ENCODE measurements around the gene ZNF441. TPM values are rescaled to one million over a fixed set of nuclear protein-coding genes. Genes with fewer than 3 reads are reported as not detected.

Gene ZNF441
- polyA plus RNA-seq (2013, experiment 1 of 4) = 2.7 TPM
- polyA plus RNA-seq (2013, experiment 2 of 4) = 3.6 TPM
- polyA plus RNA-seq (2013, experiment 3 of 4) = 4.5 TPM
- 4.3 TPM for polyA plus RNA-seq (2013, experiment 4 of 4)

- H3K4me3 ChIP-seq (ENCODE audit: insufficient read depth, low read depth, low read length) = peak within 1 kb of the TSS; percentile 59
- no peaks in the 10 kb centered on the region for H3K36me3 ChIP-seq (ENCODE audit: control insufficient read depth, insufficient read depth, low read length)
- H3K9me3 ChIP-seq (ENCODE audit: control insufficient read depth, low read length) = peaks cover 2% of the 10 kb centered on the region
- WGBS, 2 experiments = 2% methylated on average over 61 of the region's 61 CpGs
- H3K27me3 ChIP-seq (ENCODE audit: control insufficient read depth, insufficient read depth, low read length, poor library complexity, severe bottlenecking) = peaks cover 18% of the 10 kb centered on the region
- H3K4me1 ChIP-seq (ENCODE audit: control insufficient read depth, insufficient read depth, low read length) = no peaks in the 10 kb centered on the region
- peak within 1 kb of the TSS; percentile 37 for H3K27ac ChIP-seq (ENCODE audit: insufficient read depth, low read depth, low read length, poor library complexity, severe bottlenecking)
Measured at GRCh38 chr19:11766597-11767591, at the start of gene ZNF441. Gene ZNF441, plus strand, starts transcription at chr19:11767000. Its CDS starts 194 bp downstream, at chr19:11767194.

GRCh38 chr19:11721681-11722080, 45.1 kb upstream of the ZNF441 start:
- H3K36me3 ChIP-seq (ENCODE audit: control insufficient read depth, insufficient read depth, low read length) = peaks cover 28% of the 10 kb centered on the region

GRCh38 chr19:11722414-11722813, 44.4 kb upstream of the ZNF441 start:
- Histone ChIP-seq H3K27ac (ENCODE audit: insufficient read depth, low read depth, low read length, poor library complexity, severe bottlenecking) (no peak overlapping the region), H3K9me3 (ENCODE audit: control insufficient read depth, low read length) (no peaks in the 10 kb centered on the region), H3K36me3 (ENCODE audit: control insufficient read depth, insufficient read depth, low read length) (peaks cover 28% of the 10 kb centered on the region), H3K4me1 (ENCODE audit: control insufficient read depth, insufficient read depth, low read length) (no peaks in the 10 kb centered on the region), H3K27me3 (ENCODE audit: control insufficient read depth, insufficient read depth, low read length, poor library complexity, severe bottlenecking) (no peaks in the 10 kb centered on the region), H3K4me3 (ENCODE audit: insufficient read depth, low read depth, low read length) (no peak overlapping the region)
- WGBS, 2 experiments = 94 to 97% methylated on average over 10 of the region's 10 CpGs

More at GRCh38 chr19:11721681-11722080, 45.1 kb upstream of the ZNF441 start:
- H3K9me3 ChIP-seq (ENCODE audit: control insufficient read depth, low read length) = no peaks in the 10 kb centered on the region
- H3K27me3 ChIP-seq (ENCODE audit: control insufficient read depth, insufficient read depth, low read length, poor library complexity, severe bottlenecking) = no peaks in the 10 kb centered on the region
- no peaks in the 10 kb centered on the region for H3K4me1 ChIP-seq (ENCODE audit: control insufficient read depth, insufficient read depth, low read length)
- 88 to 93% methylated on average over 5 of the region's 5 CpGs for WGBS, 2 experiments
- H3K27ac ChIP-seq (ENCODE audit: insufficient read depth, low read depth, low read length, poor library complexity, severe bottlenecking) = no peak overlapping the region
- H3K4me3 ChIP-seq (ENCODE audit: insufficient read depth, low read depth, low read length) = no peak overlapping the region

- Histone ChIP-seq H3K4me3 (ENCODE audit: insufficient read depth, low read depth, low read length) (no peak overlapping the region), H3K4me1 (ENCODE audit: control insufficient read depth, insufficient read depth, low read length) (no peaks in the 10 kb centered on the region), H3K27me3 (ENCODE audit: control insufficient read depth, insufficient read depth, low read length, poor library complexity, severe bottlenecking) (no peaks in the 10 kb centered on the region), H3K9me3 (ENCODE audit: control insufficient read depth, low read length) (no peaks in the 10 kb centered on the region), H3K27ac (ENCODE audit: insufficient read depth, low read depth, low read length, poor library complexity, severe bottlenecking) (no peak overlapping the region), H3K36me3 (ENCODE audit: control insufficient read depth, insufficient read depth, low read length) (peaks cover 4% of the 10 kb centered on the region)
- WGBS, 2 experiments = 89 to 94% methylated on average over 4 of the region's 4 CpGs
Measured at GRCh38 chr19:11729586-11729985, 37.2 kb upstream of the ZNF441 start.

- no peak overlapping the region for H3K27ac ChIP-seq (ENCODE audit: insufficient read depth, low read depth, low read length, poor library complexity, severe bottlenecking)
- H3K36me3 ChIP-seq (ENCODE audit: control insufficient read depth, insufficient read depth, low read length) = no peaks in the 10 kb centered on the region
- no peak overlapping the region for H3K4me3 ChIP-seq (ENCODE audit: insufficient read depth, low read depth, low read length)
- peaks cover 4% of the 10 kb centered on the region for H3K4me1 ChIP-seq (ENCODE audit: control insufficient read depth, insufficient read depth, low read length)
- H3K9me3 ChIP-seq (ENCODE audit: control insufficient read depth, low read length) = no peaks in the 10 kb centered on the region
- H3K27me3 ChIP-seq (ENCODE audit: control insufficient read depth, insufficient read depth, low read length, poor library complexity, severe bottlenecking) = peaks cover 26% of the 10 kb centered on the region
- 93 to 100% methylated on average over 1 of the region's 1 CpG for WGBS, 2 experiments
Measured at GRCh38 chr19:11735375-11735774, 31.4 kb upstream of the ZNF441 start.

GRCh38 chr19:11736696-11737095, 30.1 kb upstream of the ZNF441 start:
- H3K4me3 ChIP-seq (ENCODE audit: insufficient read depth, low read depth, low read length) = no peak overlapping the region
- H3K27me3 ChIP-seq (ENCODE audit: control insufficient read depth, insufficient read depth, low read length, poor library complexity, severe bottlenecking) = peaks cover 28% of the 10 kb centered on the region
- H3K9me3 ChIP-seq (ENCODE audit: control insufficient read depth, low read length) = no peaks in the 10 kb centered on the region
- WGBS, 2 experiments = 63 to 86% methylated on average over 1 to 2 of the region's 2 CpGs
- H3K27ac ChIP-seq (ENCODE audit: insufficient read depth, low read depth, low read length, poor library complexity, severe bottlenecking) = no peak overlapping the region
- peaks cover 4% of the 10 kb centered on the region for H3K4me1 ChIP-seq (ENCODE audit: control insufficient read depth, insufficient read depth, low read length)
- H3K36me3 ChIP-seq (ENCODE audit: control insufficient read depth, insufficient read depth, low read length) = no peaks in the 10 kb centered on the region

GRCh38 chr19:11737964-11738745, 28.6 kb upstream of the ZNF441 start:
- Histone ChIP-seq H3K27me3 (ENCODE audit: control insufficient read depth, insufficient read depth, low read length, poor library complexity, severe bottlenecking) (peaks cover 28% of the 10 kb centered on the region), H3K27ac (ENCODE audit: insufficient read depth, low read depth, low read length, poor library complexity, severe bottlenecking) (peak overlapping the region; percentile 72), H3K9me3 (ENCODE audit: control insufficient read depth, low read length) (no peaks in the 10 kb centered on the region), H3K36me3 (ENCODE audit: control insufficient read depth, insufficient read depth, low read length) (no peaks in the 10 kb centered on the region), H3K4me1 (ENCODE audit: control insufficient read depth, insufficient read depth, low read length) (peaks cover 4% of the 10 kb centered on the region), H3K4me3 (ENCODE audit: insufficient read depth, low read depth, low read length) (peak overlapping the region; percentile 91)
- 1% methylated on average over 52 of the region's 52 CpGs for WGBS, 2 experiments

- 0 to 1% methylated on average over 33 to 35 of the region's 35 CpGs for WGBS, 2 experiments
- Histone ChIP-seq H3K9me3 (ENCODE audit: control insufficient read depth, low read length) (no peaks in the 10 kb centered on the region), H3K27ac (ENCODE audit: insufficient read depth, low read depth, low read length, poor library complexity, severe bottlenecking) (peak within 1 kb of the TSS; percentile 72), H3K27me3 (ENCODE audit: control insufficient read depth, insufficient read depth, low read length, poor library complexity, severe bottlenecking) (peaks cover 28% of the 10 kb centered on the region), H3K4me1 (ENCODE audit: control insufficient read depth, insufficient read depth, low read length) (peaks cover 4% of the 10 kb centered on the region), H3K4me3 (ENCODE audit: insufficient read depth, low read depth, low read length) (peak within 1 kb of the TSS; percentile 91), H3K36me3 (ENCODE audit: control insufficient read depth, insufficient read depth, low read length) (no peaks in the 10 kb centered on the region)
Measured at GRCh38 chr19:11738746-11739620, 27.8 kb upstream of the ZNF441 start, which contains the start of gene ZNF823. Gene ZNF823, minus strand, starts transcription at chr19:11738946. Its CDS starts 127 bp downstream, at chr19:11738819.

GRCh38 chr19:11745869-11746268, 20.9 kb upstream of the ZNF441 start:
- H3K9me3 ChIP-seq (ENCODE audit: control insufficient read depth, low read length) = peaks cover 4% of the 10 kb centered on the region
- H3K36me3 ChIP-seq (ENCODE audit: control insufficient read depth, insufficient read depth, low read length) = no peaks in the 10 kb centered on the region
- H3K27me3 ChIP-seq (ENCODE audit: control insufficient read depth, insufficient read depth, low read length, poor library complexity, severe bottlenecking) = no peaks in the 10 kb centered on the region
- H3K27ac ChIP-seq (ENCODE audit: insufficient read depth, low read depth, low read length, poor library complexity, severe bottlenecking) = no peak overlapping the region
- H3K4me3 ChIP-seq (ENCODE audit: insufficient read depth, low read depth, low read length) = no peak overlapping the region
- H3K4me1 ChIP-seq (ENCODE audit: control insufficient read depth, insufficient read depth, low read length) = no peaks in the 10 kb centered on the region
